Activated naive CD8-positive, alpha-beta T cell treated with anti-CD3 and anti-CD28 coated beads, Interleukin-2, amount 50 U/mL, for 24 hours (primary cell): ENCODE results near the gene QRFPR.
"Not testable (repeated sequence)": the region's sequence is repeated elsewhere in the genome, so short reads cannot be mapped to it uniquely, and the experiment has no call there.

Experiments
- ATAC-seq: fragments of 150-1000 bp; cut with Tn5 transposase; one replicate; pipeline ENCODE4 v1.10.0; 2021
- DNase-seq: peaks from one replicate; pipeline ENCODE4 v3.0.0; 2021
- H3K27ac Mint-ChIP-seq: one replicate; pipeline ENCODE4 v1.8.0; 2021; ENCODE audit warnings: mild to moderate bottlenecking, mixed read lengths
- H3K27me3 Mint-ChIP-seq: one replicate; pipeline ENCODE4 v1.8.0; 2021; ENCODE audit warnings: mixed read lengths
- H3K36me3 Mint-ChIP-seq: one replicate; pipeline ENCODE4 v1.8.0; 2021; ENCODE audit warnings: low read depth, mixed read lengths
- H3K4me1 Mint-ChIP-seq: one replicate; pipeline ENCODE4 v1.8.0; 2021; ENCODE audit warnings: mixed read lengths
- H3K4me3 Mint-ChIP-seq: one replicate; pipeline ENCODE4 v1.8.0; 2021; ENCODE audit warnings: mild to moderate bottlenecking, moderate library complexity, mixed read lengths
- H3K9me3 Mint-ChIP-seq: one replicate; pipeline ENCODE4 v1.8.0; 2021; ENCODE audit warnings: mixed read lengths

Gene QRFPR

DNA sequence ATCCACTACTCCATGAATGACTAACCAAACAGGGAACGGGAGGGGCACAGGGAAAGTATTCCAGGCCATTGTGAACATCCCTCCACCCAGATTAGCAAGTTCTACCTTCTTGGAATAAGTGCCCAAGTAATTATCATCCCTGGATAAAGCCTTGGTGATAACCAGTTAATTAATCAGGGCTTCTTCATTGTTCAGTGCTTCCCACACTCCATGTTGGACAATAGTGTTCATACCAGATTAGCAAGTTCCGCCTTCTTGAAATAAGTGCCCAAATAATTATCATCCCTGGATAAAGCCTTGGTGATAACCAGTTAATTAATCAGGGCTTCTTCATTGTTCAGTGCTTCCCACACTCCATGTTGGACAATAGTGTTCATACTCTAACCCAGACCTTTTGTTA lies 67.4 kb downstream of the QRFPR start:
- peaks cover 17% of the 10 kb centered on the region for H3K27me3 Mint-ChIP-seq
- not testable (repeated sequence) for H3K27ac Mint-ChIP-seq, ATAC-seq, DNase-seq, H3K4me1 Mint-ChIP-seq, H3K36me3 Mint-ChIP-seq, H3K9me3 Mint-ChIP-seq, H3K4me3 Mint-ChIP-seq

DNA sequence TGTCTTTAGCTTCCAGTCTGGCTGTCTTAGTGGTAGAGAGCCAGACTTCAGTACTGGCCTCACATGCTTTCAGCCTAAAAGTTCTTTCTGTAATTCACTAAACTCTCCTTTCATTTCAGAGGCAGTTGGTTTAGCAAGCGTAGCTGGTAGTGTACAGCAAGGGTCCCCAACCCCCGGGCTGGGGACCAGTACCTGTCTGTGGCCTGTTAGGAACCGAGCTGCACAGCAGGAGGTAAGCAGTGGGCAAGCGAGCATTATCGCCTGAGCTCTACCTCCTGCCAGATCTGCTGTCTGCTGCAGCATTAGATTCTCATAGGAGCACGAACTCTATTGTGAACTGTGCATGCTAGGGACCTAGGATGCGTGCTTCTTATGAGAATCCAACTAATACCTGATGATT lies 72.0 kb downstream of the QRFPR start:
- Mint-ChIP-seq H3K36me3 (no peaks in the 10 kb centered on the region), H3K4me3 (no peak overlapping the region), H3K27ac (no peak overlapping the region), H3K27me3 (no peaks in the 10 kb centered on the region), H3K4me1 (peaks cover 13% of the 10 kb centered on the region), H3K9me3 (no peaks in the 10 kb centered on the region)
- no peak for DNase-seq
- ATAC-seq: no peak

DNA sequence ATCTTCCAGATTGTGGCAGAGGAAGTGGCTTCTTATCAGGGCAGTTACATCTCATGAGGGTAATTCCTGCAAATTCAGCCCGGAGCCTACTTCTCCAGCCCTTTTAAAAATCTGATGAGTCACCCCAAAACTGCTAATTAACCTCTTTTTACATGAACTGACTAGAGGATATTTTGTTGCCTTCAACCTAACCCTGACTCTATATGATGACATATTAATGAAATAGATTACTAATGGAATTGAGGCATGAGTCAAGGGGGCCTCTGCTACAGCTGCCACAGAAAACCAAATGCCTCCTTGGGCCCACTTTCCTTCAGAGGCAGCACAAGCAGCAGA lies 72.5 kb downstream of the QRFPR start:
- Mint-ChIP-seq H3K4me1 (peaks cover 13% of the 10 kb centered on the region), H3K9me3 (no peaks in the 10 kb centered on the region), H3K4me3 (no peak overlapping the region), H3K27ac (no peak overlapping the region), H3K27me3 (no peaks in the 10 kb centered on the region), H3K36me3 (no peaks in the 10 kb centered on the region)
- DNase-seq: no peak
- ATAC-seq: no peak

DNA sequence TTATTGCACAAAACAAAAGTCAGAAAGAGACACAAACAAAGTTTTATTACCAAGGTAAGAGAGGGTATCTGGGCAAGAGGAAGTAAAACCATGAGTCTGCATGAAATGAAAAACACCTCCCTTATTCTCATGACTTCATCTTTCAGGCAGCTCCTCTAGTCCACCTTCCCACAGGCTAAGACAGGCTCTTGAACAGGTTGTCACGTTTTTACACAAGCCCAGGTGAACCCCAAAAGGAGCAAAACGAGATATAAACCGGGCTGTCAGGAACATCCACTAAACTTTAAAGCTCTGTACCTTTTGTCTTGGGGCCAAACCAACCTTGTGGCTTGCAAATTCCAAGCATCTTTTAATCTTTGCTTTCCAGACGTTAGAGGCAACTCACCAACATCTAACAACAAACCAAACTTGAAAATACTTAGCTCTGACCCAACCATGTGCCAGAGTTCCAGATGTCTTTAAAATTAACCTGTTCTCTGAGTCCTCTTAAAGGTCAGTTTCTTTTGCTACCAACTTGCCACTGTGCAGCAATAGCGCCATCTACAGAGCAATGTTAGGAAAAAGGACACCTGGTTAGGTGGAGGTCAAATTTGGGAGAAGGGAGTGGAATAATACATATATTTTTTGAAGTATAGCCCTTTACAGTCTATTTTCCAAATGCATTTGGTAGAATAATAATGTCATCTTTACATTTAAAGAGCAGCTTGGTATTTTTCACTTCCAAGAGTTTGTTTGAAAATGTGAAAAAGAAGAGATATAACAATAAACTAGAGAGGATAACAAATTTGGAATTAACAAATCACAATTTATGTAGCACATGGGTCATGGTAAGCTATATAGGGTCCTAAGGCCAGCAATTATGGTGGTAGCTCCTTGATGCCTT lies 73.1 kb downstream of the QRFPR start:
- H3K9me3 Mint-ChIP-seq: no peaks in the 10 kb centered on the region
- peaks cover 13% of the 10 kb centered on the region for H3K4me1 Mint-ChIP-seq
- H3K4me3 Mint-ChIP-seq: no peak overlapping the region
- DNase-seq (peak; percentile 52), ATAC-seq (peak; percentile 63)
- H3K36me3 Mint-ChIP-seq: no peaks in the 10 kb centered on the region
- H3K27me3 Mint-ChIP-seq: no peaks in the 10 kb centered on the region
- H3K27ac Mint-ChIP-seq: no peak overlapping the region

DNA sequence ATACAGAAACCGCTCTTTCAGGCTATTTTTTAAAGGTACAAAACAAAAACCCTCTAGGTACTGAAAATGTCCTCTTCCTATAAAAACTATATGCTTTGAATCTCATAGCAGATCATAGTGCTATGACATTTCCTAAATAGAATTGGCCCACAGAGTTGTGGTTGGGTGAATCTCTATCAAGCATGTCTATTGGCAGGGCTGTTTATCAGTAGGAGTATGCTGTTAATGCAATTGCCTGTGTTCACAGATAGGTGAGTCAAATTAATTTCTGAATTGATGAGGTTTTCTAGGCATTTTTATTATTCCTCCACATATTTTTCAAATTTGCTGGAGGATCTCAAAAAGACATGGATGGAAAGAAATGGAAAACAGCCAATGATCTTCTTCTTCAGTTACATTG lies 73.9 kb downstream of the QRFPR start:
- Mint-ChIP-seq H3K27ac (no peak overlapping the region), H3K4me1 (peaks cover 13% of the 10 kb centered on the region)
- ATAC-seq: no peak

DNA sequence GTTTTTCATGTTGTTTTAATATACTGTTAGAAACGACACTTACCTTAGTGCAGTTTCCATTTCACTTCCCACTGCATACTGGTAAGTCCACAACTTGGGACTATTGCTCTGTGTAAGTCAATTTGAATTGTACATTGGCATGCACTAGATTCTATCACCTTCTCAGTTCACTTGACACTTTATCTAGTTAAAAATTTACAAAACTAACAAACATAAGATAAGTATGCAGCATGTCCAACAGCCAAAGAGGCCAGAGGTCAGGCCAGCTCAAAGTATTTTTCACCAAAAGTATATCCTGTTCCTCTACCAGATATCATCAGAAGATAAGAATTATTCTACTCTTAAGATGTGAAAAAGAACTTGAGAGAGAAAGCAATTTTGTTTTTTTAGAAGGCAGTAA lies 75.9 kb downstream of the QRFPR start:
- H3K27ac Mint-ChIP-seq: no peak overlapping the region
- H3K27me3 Mint-ChIP-seq: no peaks in the 10 kb centered on the region
- H3K9me3 Mint-ChIP-seq: no peaks in the 10 kb centered on the region
- DNase-seq (no peak), ATAC-seq (no peak)
- H3K4me1 Mint-ChIP-seq: peaks cover 13% of the 10 kb centered on the region
- no peak overlapping the region for H3K4me3 Mint-ChIP-seq
- no peaks in the 10 kb centered on the region for H3K36me3 Mint-ChIP-seq

More for the DNA sequence above, 73.9 kb downstream of the QRFPR start:
- no peaks in the 10 kb centered on the region for H3K9me3 Mint-ChIP-seq
- no peak overlapping the region for H3K4me3 Mint-ChIP-seq
- no peaks in the 10 kb centered on the region for H3K36me3 Mint-ChIP-seq
- no peak for DNase-seq
- no peaks in the 10 kb centered on the region for H3K27me3 Mint-ChIP-seq

DNA sequence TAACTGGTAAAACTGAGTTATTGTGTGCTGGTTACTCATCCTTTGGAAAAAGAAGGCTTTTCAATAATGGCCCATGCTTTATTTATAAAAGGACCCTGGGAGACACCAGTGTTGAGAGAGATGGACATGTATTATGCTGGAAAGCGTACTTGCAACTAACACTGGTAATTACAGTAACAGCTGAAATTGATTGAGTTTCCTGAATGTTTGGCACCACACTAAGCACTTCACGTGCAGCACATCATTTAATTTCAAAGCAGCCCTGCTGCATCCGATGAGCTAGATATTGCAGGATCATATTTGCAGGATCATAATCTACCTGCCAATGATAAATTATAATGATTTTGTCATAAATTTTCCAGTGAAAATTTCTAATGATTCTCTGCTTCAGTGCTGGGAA lies 81.5 kb downstream of the QRFPR start:
- H3K4me3 Mint-ChIP-seq: no peak overlapping the region
- no peaks in the 10 kb centered on the region for H3K9me3 Mint-ChIP-seq
- no peaks in the 10 kb centered on the region for H3K36me3 Mint-ChIP-seq
- H3K27me3 Mint-ChIP-seq: no peaks in the 10 kb centered on the region
- DNase-seq (no peak), ATAC-seq (no peak)
- no peak overlapping the region for H3K27ac Mint-ChIP-seq
- H3K4me1 Mint-ChIP-seq: no peaks in the 10 kb centered on the region

DNA sequence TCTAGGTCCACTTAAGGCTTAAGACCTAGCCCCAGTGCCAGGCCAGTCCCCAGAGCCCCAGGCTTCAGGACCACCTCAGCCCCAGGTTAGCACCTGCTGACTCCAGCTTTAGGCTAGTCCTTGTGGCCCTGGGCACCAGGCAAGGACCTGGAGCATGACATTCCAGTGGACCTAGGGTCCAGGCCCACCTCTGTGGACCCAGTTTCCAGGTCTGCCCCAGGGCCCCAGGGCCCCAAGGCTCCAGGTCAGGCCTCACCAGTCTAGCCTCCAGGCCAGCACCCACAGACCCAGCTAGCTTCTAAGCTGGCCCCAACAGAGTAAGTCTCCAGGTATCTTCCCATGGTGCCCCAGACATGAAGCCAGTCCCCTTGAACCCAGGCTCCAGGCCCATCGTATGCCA lies 97.5 kb downstream of the QRFPR start:
- H3K27ac Mint-ChIP-seq: no peak overlapping the region
- H3K4me3 Mint-ChIP-seq: no peak overlapping the region
- ATAC-seq (no peak), DNase-seq (no peak)
- H3K36me3 Mint-ChIP-seq: no peaks in the 10 kb centered on the region
- H3K4me1 Mint-ChIP-seq: peaks cover 8% of the 10 kb centered on the region
- peaks cover 5% of the 10 kb centered on the region for H3K27me3 Mint-ChIP-seq
- peaks cover 13% of the 10 kb centered on the region for H3K9me3 Mint-ChIP-seq

DNA sequence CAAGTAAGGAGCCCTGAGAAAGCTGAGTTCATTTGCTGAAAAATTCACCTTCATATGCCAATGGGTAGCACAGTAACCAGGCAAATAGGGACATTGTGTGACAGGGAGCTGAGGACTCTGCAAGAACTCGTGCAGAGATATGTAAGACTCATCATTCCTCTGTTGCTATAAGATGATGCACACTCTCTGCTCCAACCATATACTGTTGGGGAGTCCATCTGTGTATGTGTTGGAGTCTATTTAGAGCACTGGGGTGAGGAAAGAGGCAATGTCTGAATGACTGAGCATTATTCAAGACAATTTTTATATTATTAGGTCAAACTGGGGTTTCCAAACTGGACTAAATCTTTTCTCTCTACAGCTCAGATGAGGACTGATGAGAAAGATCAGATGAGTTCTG lies 100.4 kb downstream of the QRFPR start:
- H3K36me3 Mint-ChIP-seq: no peaks in the 10 kb centered on the region
- ATAC-seq (no peak), DNase-seq (no peak)
- H3K4me1 Mint-ChIP-seq: peaks cover 10% of the 10 kb centered on the region
- no peak overlapping the region for H3K27ac Mint-ChIP-seq
- H3K27me3 Mint-ChIP-seq: peaks cover 6% of the 10 kb centered on the region
- H3K9me3 Mint-ChIP-seq: peaks cover 5% of the 10 kb centered on the region
- H3K4me3 Mint-ChIP-seq: no peak overlapping the region

DNA sequence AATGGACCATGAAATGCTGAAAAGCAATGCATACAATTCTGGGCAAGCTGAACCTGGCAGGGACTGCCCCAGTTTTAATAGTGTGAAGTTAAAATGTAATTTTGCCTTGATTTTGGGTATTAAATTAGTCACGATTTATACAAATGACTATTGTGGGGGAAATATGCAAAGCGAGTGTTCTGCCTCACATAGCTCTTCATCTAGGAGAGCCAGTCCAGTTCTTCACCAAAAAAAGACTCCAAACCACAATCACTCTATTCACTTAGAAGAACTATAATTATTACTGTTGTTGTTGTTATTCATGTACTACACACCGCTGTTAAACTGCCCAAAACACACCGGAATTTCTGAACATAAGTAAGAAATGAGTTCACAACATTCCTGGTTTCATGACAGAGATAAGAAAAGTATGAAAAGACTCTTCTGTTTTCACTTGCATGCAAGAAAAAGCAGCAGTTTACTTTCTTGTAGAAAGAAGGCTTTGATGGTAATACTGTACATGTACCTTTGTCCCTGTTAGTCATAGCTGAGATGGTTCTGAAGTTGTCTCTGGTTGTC lies 101.9 kb downstream of the QRFPR start:
- DNase-seq: no peak
- Mint-ChIP-seq H3K4me3 (no peak overlapping the region), H3K9me3 (no peaks in the 10 kb centered on the region), H3K27ac (peak overlapping the region; percentile 45), H3K36me3 (no peaks in the 10 kb centered on the region), H3K27me3 (peaks cover 6% of the 10 kb centered on the region), H3K4me1 (peaks cover 10% of the 10 kb centered on the region)
- ATAC-seq: peak; percentile 66
